GM18867 (cell line): ENCODE measurements around the gene USP40.

Source experiments
- ATAC-seq: cut with Tn5 transposase; IDR thresholded peaks from one replicate; pipeline ENCODE4 v1.9.1; 2021; ENCODE audit warnings: mild to moderate bottlenecking, moderate library complexity; ENCODE audit not compliant: unreplicated experiment

USP40 gene

DNA sequence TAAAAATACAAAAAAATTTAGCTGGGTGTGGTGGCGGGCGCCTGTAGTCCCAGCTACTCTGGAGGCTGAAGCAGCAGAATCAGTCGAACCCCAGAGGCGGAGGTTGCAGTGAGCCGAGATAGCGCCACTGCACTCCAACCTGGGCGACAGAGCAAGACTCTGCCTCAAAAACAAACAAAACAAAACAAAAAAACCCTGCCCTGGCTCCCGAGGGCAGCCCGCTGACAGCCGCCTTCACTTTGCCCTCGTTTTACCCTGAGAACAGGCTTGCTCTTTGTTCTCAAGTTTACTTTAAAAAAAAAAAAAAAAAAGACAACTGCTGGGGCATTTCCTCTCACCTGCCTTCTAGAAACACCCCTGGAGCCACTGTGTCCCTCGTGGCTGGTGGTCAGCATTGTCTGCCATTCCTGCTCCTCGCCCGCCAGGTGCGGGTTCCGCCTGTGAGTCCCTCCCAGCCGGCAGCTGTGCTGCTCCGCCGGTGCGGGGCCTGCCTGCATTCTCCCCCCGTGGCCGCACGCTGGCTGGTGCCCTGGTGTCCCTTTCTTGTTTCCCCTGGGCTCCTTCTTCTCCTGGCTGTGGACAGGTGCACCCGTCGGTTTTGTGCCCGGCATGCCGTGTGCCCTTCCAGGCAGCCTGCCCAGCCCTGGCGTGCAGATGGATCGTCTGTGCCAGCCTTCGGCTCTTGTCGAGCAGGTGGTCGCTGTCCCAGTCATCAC is 105.7 kb downstream of the USP40 start:
- no peak for ATAC-seq

DNA sequence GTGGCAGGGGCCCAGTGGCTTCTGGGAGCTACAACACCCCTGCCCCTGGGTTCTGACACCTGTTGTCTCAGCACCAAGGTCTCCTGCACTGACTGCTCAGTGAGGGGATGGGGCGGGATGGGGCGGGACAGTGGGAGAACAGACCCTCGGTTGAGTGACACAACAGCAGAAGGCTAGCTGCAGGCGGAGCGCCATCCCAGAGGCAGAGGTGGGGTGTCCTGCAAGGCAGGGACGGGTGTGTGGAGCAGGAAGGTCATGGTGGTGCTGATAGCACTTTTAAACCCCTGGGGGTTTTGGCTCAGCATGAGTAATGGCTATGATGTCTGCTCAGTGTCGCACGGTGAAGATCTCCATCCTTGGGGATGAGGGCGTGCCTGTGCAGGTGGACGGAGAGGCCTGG is 107.2 kb downstream of the USP40 start:
- no peak for ATAC-seq

DNA sequence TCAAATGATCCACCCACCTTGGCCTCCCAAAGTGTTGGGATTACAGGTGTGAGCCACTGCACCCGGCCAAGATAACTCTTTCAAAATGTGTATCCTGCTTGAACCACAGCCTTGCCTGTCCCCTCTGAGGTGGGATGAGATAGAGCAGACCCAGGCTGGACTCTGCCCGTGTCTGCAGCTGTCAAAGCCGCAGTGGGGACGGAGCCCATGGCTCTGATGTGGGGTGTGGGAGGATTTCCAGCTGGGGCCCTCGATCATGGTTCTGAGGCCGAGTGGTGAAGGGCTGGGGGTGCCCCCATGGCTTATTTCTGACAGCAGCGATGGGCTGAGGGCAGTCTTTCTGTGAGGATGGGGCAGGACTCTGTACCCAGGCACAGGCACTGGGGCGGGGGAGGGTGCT is 107.8 kb downstream of the USP40 start:
- ATAC-seq: no peak

DNA sequence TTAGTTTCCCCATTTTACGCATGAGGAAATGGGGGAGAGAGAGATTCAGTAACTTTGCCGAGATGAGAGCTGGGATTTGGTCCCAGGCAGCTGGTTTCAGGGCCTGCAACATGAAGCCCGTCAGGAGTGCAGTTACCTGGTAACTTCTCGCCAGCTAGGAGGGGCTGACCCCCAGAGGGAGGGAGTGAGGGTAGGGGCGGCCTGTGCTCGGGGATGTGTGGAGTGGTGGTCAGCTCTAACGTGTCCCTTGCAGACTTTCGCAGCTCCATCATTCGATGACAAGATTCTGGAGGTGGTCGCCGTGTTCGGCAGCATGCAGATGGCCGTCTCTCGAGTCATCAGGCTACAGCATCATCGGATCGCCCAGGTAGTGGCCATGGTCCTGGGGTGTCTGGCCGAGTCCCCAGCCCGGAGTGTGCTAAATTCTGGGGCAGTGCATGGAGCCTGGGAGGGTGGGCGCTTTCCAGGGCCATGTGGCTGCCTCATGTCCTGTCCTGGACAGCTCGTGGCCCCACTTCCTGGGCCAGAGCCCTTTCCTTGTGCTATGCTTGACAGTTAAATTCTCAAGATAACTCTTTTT is 108.5 kb downstream of the USP40 start:
- no peak for ATAC-seq

DNA sequence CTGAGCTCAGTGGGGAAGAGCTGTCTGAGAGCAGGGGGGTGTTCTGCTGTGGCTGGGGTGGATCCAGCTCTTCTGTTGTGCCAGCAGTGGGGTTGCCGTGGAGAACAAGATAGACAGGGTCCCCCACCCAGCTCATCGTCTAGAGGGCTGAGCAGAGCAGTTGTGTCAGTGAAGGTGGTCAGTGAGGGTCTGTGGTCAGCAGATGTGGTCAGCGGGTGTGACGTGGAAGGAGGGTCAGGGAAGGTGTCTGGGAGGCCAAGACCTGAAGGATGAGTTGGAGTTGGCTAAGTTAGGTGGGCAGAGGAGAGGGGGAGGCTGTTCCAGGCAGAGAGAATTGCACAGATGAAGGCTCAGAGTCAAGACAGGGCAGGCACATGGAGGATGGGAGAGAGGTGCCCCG is 109.2 kb downstream of the USP40 start:
- no peak for ATAC-seq

DNA sequence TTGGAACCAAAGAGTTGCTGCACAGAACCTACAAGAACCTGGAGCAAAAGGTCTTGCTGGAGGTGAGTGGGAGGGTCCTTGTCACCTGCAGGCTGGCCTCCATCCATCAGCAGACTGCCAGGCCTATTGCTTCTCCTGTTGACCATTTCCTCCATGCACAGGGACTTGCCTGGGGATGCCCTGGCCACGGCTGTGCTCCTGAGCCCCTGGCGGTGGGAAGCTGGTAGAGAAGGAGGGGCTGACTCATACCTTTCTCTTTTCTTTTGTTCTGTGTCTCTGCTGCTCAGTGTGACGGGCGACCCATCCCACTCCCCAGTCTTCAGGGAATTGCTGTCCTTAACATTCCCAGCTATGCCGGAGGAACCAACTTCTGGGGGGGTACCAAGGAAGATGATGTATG is 109.6 kb downstream of the USP40 start:
- no peak for ATAC-seq

DNA sequence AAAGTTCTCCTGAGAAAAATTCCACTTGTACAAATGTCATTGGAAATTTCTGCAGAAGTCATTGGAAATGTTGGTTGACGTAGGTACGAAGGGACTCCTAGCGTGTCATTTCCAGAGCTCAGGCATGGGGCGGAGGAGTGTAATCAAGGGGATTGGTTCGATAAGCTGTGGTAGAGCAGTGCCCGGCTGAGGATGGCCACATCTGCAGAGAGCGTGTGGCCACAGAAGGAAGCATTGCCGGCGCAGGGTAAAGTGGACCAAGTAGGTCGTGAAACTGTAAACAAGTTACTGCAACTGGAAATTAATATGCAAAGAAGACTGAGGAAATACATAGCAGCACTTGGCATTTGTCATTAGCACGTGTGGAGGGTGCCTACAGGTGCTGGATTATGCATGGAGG is 110.5 kb downstream of the USP40 start:
- ATAC-seq: no peak

DNA sequence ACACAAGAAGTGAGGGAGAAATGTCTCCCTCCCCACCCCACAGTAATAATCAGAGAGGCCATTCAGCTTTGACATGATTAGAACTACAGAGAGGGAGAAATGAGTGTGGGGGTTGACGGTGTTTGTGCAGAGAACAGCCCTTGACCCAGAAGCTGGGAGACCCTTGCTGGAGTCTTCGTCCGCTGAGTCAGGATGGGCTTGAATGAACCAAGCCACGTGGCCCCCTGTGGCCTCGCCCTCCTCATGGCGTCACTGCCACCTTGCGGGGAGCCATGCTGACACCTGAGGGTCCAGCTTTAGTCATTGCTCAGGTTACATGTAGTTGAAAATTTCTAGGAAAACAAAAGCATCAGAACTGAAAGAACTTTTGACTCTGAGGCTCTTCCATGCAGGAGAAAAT is 111.1 kb downstream of the USP40 start:
- ATAC-seq: no peak

DNA sequence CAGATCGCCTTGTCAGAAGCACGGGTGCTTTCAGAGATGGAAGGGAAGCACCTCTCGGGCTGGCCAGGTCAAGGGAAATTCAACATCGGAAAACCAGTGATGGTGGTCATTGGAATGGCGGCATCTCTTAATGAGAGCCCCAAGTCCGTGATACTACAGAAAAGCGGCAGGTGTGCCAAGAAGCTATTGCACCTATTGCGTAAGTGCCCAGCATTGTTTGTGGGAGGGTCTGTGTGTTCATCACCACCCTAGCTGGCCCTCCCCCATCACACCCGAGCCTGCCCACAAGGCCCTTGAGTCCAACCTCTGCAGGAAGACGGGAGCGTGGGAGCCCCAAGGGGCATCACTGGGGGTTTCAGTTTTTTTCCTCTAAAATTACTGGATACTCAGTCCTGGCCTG is 111.6 kb downstream of the USP40 start:
- no peak for ATAC-seq

DNA sequence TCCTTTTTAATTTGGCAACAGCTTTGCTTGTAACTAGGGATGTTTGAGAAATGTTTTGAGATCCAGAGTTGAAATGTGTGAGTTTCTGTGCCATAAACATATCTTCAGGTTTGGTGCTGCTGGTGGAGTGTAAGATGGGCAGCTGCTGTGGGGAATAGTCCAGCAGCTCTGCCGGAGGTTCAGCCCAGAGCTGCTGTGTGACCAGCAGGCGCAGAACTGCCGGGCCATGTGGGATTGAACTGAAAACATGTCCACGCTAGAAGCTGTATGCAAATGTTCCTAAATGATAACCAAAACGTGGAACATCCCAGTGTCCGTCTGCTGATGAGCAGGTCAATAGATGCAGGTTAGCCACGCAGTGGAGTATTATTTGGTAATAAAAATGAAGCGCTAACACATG is 112.7 kb downstream of the USP40 start:
- ATAC-seq: no peak

DNA sequence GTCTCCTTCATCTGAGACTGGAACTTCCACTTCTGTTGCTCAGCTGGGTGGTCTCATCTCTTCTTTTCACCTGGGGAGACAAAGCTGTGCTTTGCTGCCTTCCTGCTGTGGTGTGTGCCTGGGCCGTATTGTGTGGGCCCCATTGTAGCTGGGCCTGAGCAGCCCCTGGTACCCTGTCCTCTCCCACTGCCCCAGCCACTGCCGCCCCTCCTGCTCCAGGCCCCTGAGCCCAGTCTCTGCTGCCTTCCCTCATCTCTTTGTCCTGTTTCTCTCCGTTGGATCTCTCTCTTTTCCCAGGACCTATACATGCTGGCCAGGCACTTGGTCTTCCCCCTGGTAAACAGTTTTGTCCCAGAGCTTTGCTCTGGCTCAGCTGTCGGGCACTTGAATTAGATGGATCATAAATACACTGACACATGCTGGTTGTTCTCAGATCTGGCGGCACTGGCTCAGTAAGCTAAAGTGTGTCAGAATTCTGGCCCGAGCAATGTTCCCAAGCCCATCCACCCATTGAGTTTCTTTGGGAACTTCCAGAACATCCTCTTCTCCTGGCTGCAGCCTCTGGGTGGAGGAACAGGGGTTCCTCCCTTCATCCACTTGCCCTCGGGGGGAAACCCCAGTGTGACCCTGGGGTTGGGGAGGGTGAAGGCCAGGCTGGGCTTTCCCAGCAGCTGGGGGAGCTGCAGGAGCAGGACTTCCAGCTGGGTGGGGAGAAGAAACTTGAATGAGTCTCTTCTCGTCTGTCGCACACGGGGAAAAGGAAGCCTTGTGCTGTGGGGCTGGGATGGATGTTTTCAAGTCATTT is 113.3 kb downstream of the USP40 start:
- ATAC-seq: no peak

DNA sequence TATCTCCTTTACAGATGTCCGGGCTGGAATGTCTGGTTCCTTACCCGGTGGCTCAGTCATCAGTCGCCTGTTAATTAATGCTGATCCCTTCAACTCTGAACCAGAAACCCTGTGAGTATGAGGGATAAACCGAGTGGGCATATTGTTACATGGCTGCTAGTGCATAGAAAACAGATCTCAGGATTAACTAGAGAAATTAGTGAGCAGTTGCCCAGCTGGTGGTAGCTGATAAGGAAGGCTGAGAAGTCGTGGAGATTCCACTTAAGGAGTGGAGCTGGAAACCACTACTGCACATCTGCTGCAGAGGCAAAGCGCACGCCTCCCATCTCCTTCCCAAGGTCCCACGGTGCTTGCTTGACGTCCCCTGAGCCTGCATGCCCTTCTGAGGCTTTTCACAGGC is 114.6 kb downstream of the USP40 start:
- no peak for ATAC-seq

DNA sequence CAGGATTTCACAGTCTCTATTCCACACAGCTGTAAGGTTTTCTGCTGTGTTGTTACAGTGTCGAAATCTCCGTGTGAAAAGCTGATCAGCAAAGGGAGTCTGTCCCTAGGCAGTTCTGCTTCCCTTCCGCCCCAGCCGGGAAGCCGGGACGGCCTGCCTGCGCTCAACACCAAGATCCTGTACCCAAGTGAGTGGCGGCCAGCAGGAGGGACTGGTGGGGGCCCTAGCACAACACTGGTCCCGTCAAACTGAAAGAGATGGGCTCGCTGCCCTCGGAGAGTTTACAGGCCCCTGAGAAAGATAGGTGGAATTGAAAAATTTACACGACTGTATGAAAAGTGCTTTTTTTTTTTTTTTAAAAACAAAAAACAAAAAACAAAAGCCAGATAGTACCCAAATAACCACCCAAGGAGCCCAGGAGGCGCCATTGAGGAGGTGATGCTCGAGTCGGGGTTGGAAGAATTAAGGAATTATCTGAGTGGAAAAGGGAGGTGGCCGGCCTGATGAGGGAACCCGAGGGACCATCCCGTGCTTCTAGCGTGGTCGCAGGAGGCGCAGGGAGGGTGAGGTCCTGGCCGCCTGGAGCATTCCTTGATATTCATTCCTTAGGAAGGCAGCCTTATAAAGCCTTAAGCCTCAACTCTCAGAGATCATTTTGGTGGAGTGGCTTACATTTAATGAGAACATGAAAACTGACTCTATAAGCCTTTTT is 115.6 kb downstream of the USP40 start:
- ATAC-seq: no peak

DNA sequence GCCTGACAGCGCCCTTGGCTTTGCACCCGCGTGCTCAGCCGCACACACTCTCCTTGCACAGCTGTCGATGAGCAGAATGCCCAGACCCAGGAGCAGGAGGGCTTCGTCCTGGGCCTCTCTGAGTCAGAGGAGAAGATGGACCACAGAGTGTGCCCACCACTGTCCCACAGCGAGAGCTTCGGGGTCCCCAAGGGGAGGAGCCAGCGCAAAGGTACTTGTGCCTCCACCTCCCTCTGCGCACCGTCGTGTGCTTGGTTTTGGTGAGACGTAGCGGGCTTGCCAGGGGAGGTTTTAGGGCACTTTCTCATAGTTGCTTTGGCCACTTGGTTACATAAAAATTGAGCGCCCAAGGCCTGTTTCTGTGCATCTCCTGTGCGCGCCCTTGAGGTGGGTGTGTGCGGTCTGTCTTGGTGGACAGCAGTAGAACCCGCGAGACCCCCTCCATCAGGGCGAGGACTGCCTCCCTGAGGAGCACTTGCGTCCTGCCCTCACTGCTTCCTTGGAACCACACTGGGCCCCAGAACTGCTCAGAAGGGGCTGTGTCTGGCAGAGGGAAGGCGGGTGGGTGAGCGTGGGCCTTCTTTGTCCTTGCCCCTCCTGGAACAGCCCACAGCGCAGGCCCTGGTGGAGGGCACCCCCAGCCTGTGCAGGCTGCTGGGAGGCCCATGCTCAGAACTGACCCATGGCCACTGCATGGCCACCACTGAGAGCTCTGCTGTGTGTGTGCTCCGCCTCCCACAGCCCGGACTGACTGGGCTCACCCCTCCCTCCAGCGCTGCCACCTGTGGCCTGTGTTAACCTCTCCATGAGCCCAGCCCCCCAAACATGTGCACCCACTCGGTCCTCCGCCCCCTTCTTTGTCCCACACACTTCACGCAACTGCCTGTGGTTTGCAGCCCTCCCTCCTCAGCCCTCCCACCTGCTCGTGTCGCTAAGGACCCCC is 116.4 kb downstream of the USP40 start:
- ATAC-seq: no peak

DNA sequence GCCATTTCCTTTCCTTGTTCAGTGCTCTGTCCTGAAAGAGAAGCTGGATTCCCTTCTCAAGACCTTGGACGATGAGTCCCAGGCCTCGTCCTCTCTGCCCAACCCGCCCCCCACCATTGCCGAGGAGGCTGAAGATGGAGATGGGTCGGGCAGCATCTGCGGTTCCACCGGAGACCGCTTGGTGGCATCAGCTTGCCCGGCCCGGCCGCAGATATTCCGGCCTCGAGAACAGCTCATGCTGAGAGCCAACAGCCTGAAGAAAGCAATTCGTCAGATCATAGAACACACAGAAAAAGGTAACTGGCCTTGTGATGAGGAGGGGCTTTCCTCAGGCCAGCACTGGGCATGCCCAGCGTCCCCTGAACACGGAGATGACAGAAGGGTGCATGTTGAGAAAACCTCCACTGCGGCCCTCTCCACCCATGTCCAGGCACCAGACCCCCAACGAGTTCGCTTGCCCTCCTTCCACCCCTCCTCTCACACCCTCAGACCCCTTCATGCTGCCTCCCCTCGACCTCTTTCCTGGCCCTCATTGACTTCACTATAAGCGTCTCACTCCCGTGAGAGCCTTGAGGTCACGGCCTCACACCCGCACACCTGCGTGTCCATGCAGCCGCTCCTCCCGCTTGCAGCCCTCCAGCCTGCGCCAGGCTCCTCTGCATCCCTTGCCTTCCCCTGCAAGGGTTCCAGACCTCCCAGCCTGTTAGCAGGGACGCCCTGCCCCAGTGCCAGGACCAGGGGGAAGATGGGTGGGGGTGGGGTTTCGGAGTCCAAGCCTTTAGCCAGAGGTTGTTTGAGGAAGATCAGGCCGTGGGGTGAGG is 117.3 kb downstream of the USP40 start:
- no peak for ATAC-seq

DNA sequence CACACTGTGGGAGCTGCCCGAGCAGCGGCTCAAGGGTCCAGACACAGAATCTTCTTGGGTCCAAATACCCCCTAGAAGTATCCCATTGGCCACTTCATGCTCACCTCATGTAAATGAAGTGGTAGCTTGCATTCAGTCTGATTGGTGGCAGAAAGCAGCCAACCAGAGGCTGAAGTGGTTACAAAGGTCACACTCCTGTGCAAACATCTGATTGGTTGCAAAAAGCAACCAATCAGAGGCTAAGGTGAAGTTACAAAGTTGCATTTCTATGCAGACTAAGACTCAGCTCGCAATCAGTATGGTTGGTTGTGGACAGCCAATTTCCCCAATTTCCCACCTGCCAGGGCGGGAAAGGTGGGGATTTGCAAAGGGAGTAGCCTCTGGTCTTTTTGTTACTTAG is 118.0 kb downstream of the USP40 start:
- no peak for ATAC-seq

DNA sequence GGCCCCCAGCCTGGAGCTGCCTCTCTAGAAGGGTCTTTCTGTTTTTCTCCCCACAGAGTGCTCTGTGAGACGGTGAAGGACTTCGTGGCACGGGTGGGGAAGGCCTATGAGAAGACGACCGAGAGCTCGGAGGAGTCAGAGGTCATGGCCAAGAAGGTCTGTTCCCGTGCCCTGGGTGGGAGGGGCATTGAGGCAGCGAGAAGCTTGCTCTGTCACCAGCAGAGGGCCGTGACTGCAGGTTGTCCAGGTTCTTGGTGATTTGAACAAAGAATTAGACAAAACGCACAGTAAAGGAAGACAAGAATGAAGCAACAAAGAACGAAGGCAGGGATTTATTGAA is 118.4 kb downstream of the USP40 start:
- no peak for ATAC-seq

DNA sequence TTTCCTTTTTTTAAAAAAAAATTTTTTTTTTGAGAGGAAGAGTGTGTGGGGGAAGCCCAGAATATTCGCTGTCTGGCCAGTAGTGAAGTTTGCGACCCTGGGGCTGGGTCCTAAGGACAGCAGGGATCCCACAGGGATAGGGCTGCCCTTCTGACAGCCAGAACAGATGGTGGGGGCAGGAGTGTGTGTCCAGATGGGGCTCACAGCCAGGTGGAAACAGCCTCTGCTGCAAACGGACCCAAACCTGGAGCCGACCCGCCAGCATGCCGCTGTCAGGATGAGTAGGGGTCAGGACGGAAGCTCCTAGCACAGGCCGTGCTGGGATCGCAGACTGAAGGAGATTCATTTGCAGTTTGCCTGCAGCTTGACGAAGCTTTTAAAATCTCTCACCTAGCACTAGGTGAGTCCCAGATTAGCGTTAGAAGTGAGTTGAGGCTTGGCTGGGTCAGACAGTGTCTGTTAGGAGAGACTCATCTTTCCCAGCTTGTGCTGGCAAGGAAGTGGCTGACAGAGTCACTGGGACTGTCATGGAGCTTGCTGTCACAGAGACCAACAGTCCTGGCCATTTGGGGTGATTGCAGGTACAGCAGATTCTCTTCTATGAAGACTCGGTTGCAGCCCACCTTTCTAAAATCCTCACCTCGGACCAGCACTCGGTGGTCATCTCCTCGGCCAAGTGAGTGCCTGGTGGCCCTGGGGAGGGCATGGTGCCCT is 118.9 kb downstream of the USP40 start:
- no peak for ATAC-seq
